H9 (cell line): Measurements from ENCODE around the gene GABBR2. TPM values are rescaled to one million over a fixed set of nuclear protein-coding genes. Genes with fewer than 3 reads are reported as not detected.

ENCODE experiments used
- DNase-seq: peaks from one replicate; pipeline ENCODE4 v3.0.0-alpha.2; 2017
- H2AFZ ChIP-seq: one replicate; pipeline ENCODE4 v1.6.1; 2013; ENCODE audit warnings: mild to moderate bottlenecking, low read length, control low read depth, moderate library complexity
- H2AK5ac ChIP-seq: 2 replicates; pipeline ENCODE4 v1.6.1; 2013; ENCODE audit warnings: low read length, control low read depth, mixed read lengths; ENCODE audit not compliant: insufficient read length
- H2BK120ac ChIP-seq: one replicate; pipeline ENCODE4 v1.6.1; 2013; ENCODE audit warnings: low read depth, mild to moderate bottlenecking, low read length, control low read depth, inconsistent platforms; ENCODE audit not compliant: poor library complexity, severe bottlenecking
- H2BK12ac ChIP-seq: 2 replicates; pipeline ENCODE4 v1.6.1; 2013; ENCODE audit warnings: low read length, control low read depth, mixed read lengths, low read depth; ENCODE audit not compliant: insufficient read length
- H2BK15ac ChIP-seq: 2 replicates; pipeline ENCODE4 v1.6.1; 2013; ENCODE audit warnings: low read depth, low read length, control low read depth
- H2BK20ac ChIP-seq: one replicate; pipeline ENCODE4 v1.6.1; 2013; ENCODE audit warnings: low read depth, mild to moderate bottlenecking, low read length, control low read depth, inconsistent platforms; ENCODE audit not compliant: poor library complexity, severe bottlenecking
- H2BK5ac ChIP-seq: 2 replicates; pipeline ENCODE4 v1.6.1; 2013; ENCODE audit warnings: low read length, control low read depth, mixed read lengths; ENCODE audit not compliant: insufficient read length
- H3K14ac ChIP-seq: 2 replicates; pipeline ENCODE4 v1.6.1; 2013; ENCODE audit warnings: low read length, control low read depth; ENCODE audit not compliant: insufficient read depth
- H3K18ac ChIP-seq: 2 replicates; pipeline ENCODE4 v1.6.1; 2013; ENCODE audit warnings: low read depth, mild to moderate bottlenecking, mixed read lengths, low read length, control low read depth; ENCODE audit not compliant: insufficient read length
- H3K23ac ChIP-seq: 2 replicates; pipeline ENCODE4 v1.6.1; 2013; ENCODE audit warnings: low read length, control low read depth, mixed read lengths, low read depth; ENCODE audit not compliant: insufficient read length
- H3K23me2 ChIP-seq: 2 replicates; pipeline ENCODE4 v1.6.1; 2013; ENCODE audit warnings: low read depth, mild to moderate bottlenecking, mixed read lengths, low read length, control low read depth; ENCODE audit not compliant: insufficient read length, poor library complexity, severe bottlenecking
- H3K27ac ChIP-seq: 2 replicates; pipeline ENCODE4 v1.5.1; 2013; ENCODE audit warnings: low read length, control low read depth, mixed read lengths, low read depth; ENCODE audit not compliant: insufficient read length
- H3K27me3 ChIP-seq: 2 replicates; pipeline ENCODE4 v1.6.1; 2013; ENCODE audit warnings: low read length, control low read depth, inconsistent platforms; ENCODE audit not compliant: insufficient read depth
- H3K4ac ChIP-seq: 2 replicates; pipeline ENCODE4 v1.6.1; 2013; ENCODE audit warnings: low read depth, mild to moderate bottlenecking, control low read depth, inconsistent platforms, low read length, moderate library complexity
- H3K4me1 ChIP-seq: 2 replicates; pipeline ENCODE4 v1.6.1; 2013; ENCODE audit warnings: low read length, control low read depth, inconsistent platforms; ENCODE audit not compliant: insufficient read depth
- H3K4me2 ChIP-seq: 2 replicates; pipeline ENCODE4 v1.6.1; 2013; ENCODE audit warnings: low read length, control low read depth, mixed read lengths; ENCODE audit not compliant: insufficient read length, insufficient read depth
- H3K56ac ChIP-seq: 2 replicates; pipeline ENCODE4 v1.6.1; 2013; ENCODE audit warnings: low read depth, mild to moderate bottlenecking, mixed read lengths, low read length, control low read depth; ENCODE audit not compliant: insufficient read length
- H3K79me1 ChIP-seq: 2 replicates; pipeline ENCODE4 v1.6.1; 2013; ENCODE audit warnings: low read depth, mild to moderate bottlenecking, moderate library complexity, low read length, control low read depth, inconsistent platforms; ENCODE audit not compliant: insufficient read depth, poor library complexity, severe bottlenecking
- H3K79me2 ChIP-seq: 2 replicates; pipeline ENCODE4 v1.6.1; 2013; ENCODE audit warnings: low read length, control low read depth, inconsistent platforms; ENCODE audit not compliant: insufficient read depth
- H3K9ac ChIP-seq: 2 replicates; pipeline ENCODE4 v1.6.1; 2013; ENCODE audit warnings: low read length, control low read depth, mixed read lengths; ENCODE audit not compliant: insufficient read length; ENCODE audit errors: extremely low read depth
- H3K9me3 ChIP-seq: one replicate; pipeline ENCODE4 v1.6.1; 2013; ENCODE audit warnings: low read depth, low read length, inconsistent platforms; ENCODE audit not compliant: control insufficient read depth
- H3T11ph ChIP-seq: one replicate; pipeline ENCODE4 v1.6.1; 2013; ENCODE audit warnings: mild to moderate bottlenecking, low read length, control low read depth, inconsistent platforms
- H4K20me1 ChIP-seq: one replicate; pipeline ENCODE4 v1.6.1; 2013; ENCODE audit not compliant: control insufficient read depth, insufficient read length, insufficient read depth
- H4K5ac ChIP-seq: 2 replicates; pipeline ENCODE4 v1.6.1; 2013; ENCODE audit warnings: low read depth, mild to moderate bottlenecking, mixed read lengths, low read length, control low read depth; ENCODE audit not compliant: insufficient read length
- H4K8ac ChIP-seq: replicated peaks from 2 replicates; pipeline ENCODE4 v1.6.1; 2013; ENCODE audit warnings: low read length, control low read depth, mixed read lengths, low read depth; ENCODE audit not compliant: insufficient read length
- H4K91ac ChIP-seq: 2 replicates; pipeline ENCODE4 v1.6.1; 2013; ENCODE audit warnings: low read depth, mild to moderate bottlenecking, moderate library complexity, mixed read lengths, low read length, control low read depth; ENCODE audit not compliant: insufficient read length
- H3K27ac Mint-ChIP-seq, 3 experiments: 2 replicates in 2 of 3; 3 replicates in 1 of 3; pipeline ENCODE4 v1.8.0; 2020 to 2021; ENCODE audit warnings: mixed read lengths in 3 of 3, mild to moderate bottlenecking in 1 of 3, moderate library complexity in 1 of 3
- H3K27me3 Mint-ChIP-seq: 2 replicates; pipeline ENCODE4 v1.8.0; 2021; ENCODE audit warnings: low read depth, mild to moderate bottlenecking, moderate library complexity, mixed read lengths
- H3K36me3 Mint-ChIP-seq, 3 experiments: 2 replicates in 2 of 3; 3 replicates in 1 of 3; pipeline ENCODE4 v1.8.0; 2020 to 2021; ENCODE audit warnings: low read depth in 3 of 3, mixed read lengths in 3 of 3; ENCODE audit not compliant: insufficient read depth in 1 of 3
- H3K4me1 Mint-ChIP-seq, 2 experiments: 2 replicates each; pipeline ENCODE4 v1.8.0; 2020; ENCODE audit warnings: mixed read lengths in 2 of 2
- H3K4me3 Mint-ChIP-seq, 2 experiments: 2 replicates in 1 of 2; 3 replicates in 1 of 2; pipeline ENCODE4 v1.8.0; 2020 to 2021; ENCODE audit warnings: mild to moderate bottlenecking in 2 of 2, mixed read lengths in 2 of 2, moderate library complexity in 1 of 2
- H3K9me3 Mint-ChIP-seq, 2 experiments: 2 replicates in 1 of 2; 3 replicates in 1 of 2; pipeline ENCODE4 v1.8.0; 2020; ENCODE audit warnings: mild to moderate bottlenecking in 2 of 2, mixed read lengths in 2 of 2, moderate library complexity in 1 of 2
- CTCF ChIP-seq: fragments of 200-600 bp; sonication (generic); conservative IDR thresholded peaks from 3 replicates; pipeline ENCODE4 v1.8.0; 2021; ENCODE audit warnings: antibody characterized with exemption, mild to moderate bottlenecking
- WGBS: extraction: QIAGEN DNeasy Blood & Tissue Kit; methylation state at CpG from one replicate; pipeline ENCODE4 v1.1.7; 2013; ENCODE audit warnings: missing lambda C conversion rate, low lambda C conversion rate, mixed read lengths; ENCODE audit not compliant: insufficient read length; ENCODE audit errors: extremely low coverage; 5-methylcytosine and 5-hydroxymethylcytosine counted together
- total RNA-seq: library from RNA; stranded (reverse); gene quantifications from 2 replicates; pipeline ENCODE4 v1.2.1, GENCODE V29; 2021

The GABBR2 gene
- total RNA-seq, 1 experiment from 2014 or later: 0.66 TPM

DNA sequence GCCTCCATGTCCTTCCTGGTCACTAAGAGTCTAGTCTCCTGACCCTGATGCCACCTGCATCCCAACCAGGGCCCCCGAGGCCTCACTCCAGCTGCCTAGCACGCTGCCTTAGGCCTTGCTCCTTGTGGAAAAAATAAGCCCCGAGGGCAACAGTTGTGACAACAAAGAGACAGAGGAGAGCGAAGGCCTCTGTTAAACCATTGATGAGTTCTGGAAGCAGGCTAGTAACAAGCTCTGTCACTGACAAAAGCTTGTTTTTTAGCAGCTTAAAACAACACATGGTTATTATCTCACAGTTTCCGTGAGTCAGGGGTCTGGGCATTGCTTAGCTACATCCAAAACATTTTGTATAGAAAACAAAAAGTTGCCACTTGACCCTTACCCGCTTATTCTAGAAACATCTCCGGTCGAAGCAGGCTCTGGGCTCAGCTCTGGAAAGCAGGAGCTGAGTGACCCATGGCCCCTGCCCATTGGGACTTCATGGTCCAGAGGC, 405.1 kb downstream of the GABBR2 start:
- WGBS: no CpG with 5 or more reads among the region's 8 CpGs
- Histone ChIP-seq H3K79me2 (no peaks in the 10 kb centered on the region), H3K4me1 (no peaks in the 10 kb centered on the region), H3K23ac (no peak overlapping the region), H4K5ac (no peak overlapping the region), H3T11ph (no peak overlapping the region), H2BK5ac (no peak overlapping the region), H2AFZ (no peak overlapping the region), H3K56ac (no peak overlapping the region), H2BK12ac (no peak overlapping the region), H3K79me1 (no peaks in the 10 kb centered on the region), H4K91ac (no peak overlapping the region), H3K4me2 (no peak overlapping the region), H2AK5ac (no peak overlapping the region), H3K9me3 (no peaks in the 10 kb centered on the region), H4K20me1 (no peaks in the 10 kb centered on the region), H3K27ac (no peak overlapping the region), H3K23me2 (no peaks in the 10 kb centered on the region), H2BK120ac (no peak overlapping the region), H3K27me3 (no peaks in the 10 kb centered on the region), H2BK15ac (no peak overlapping the region), H3K14ac (no peak overlapping the region), H3K9ac (no peak overlapping the region), H3K18ac (no peak overlapping the region), H2BK20ac (no peak overlapping the region), H3K4ac (no peak overlapping the region), H4K8ac (no peak overlapping the region)
- no peaks in the 10 kb centered on the region for H3K9me3 Mint-ChIP-seq
- no peaks in the 10 kb centered on the region for H3K36me3 Mint-ChIP-seq
- no peak overlapping the region; a peak in 1 of 7 replicates for H3K27ac Mint-ChIP-seq
- peaks cover 3 to 10% of the 10 kb centered on the region in 2 experiments; a peak in 2 of 4 replicates for H3K4me1 Mint-ChIP-seq
- H3K27me3 Mint-ChIP-seq: peaks cover 2% of the 10 kb centered on the region
- no peak for TF ChIP-seq CTCF
- no peak overlapping the region for H3K4me3 Mint-ChIP-seq
- no peak for DNase-seq
